Esophagus squamous epithelium (tissue), 5 donors: ENCODE measurements around the gene MED7. TPM values are rescaled to one million over a fixed set of nuclear protein-coding genes. Genes with fewer than 3 reads are reported as not detected.
A peak's percentile ranks its signal among the peaks of the same experiment; 100 is the strongest.

Experiments used
- DNase-seq: peaks from one replicate; lab custom pipeline; 2025; lab: John Stamatoyannopoulos, UW
- H3K27ac ChIP-seq, 4 donors: fragments of 200-600 bp; sonication (generic); one replicate each; pipeline ENCODE4 v1.5.1; 2016 to 2019; ENCODE audit warnings: mild to moderate bottlenecking in 1 of 4
- H3K27me3 ChIP-seq, 4 donors: fragments of 200-600 bp; sonication (generic); 1 replicate in 3 of 4; 2 replicates in 1 of 4; pipeline versions ENCODE4 v1.5.1 to v1.6.0; 2017 to 2021; ENCODE audit warnings: antibody characterized with exemption in 1 of 4
- H3K36me3 ChIP-seq, 3 donors: fragments of 200-600 bp; sonication (generic); one replicate each; pipeline ENCODE4 v1.5.1; 2016 to 2019
- H3K4me1 ChIP-seq, 3 donors: fragments of 200-600 bp; sonication (generic); one replicate each; pipeline ENCODE4 v1.5.1; 2017 to 2019
- H3K4me3 ChIP-seq, 4 donors: fragments of 200-600 bp; sonication (generic); 1 replicate in 3 of 4; 2 replicates in 1 of 4; pipeline ENCODE4 v1.5.1; 2016 to 2019; ENCODE audit warnings: mild to moderate bottlenecking in 2 of 4, moderate library complexity in 1 of 4
- H3K9me3 ChIP-seq, 3 donors: fragments of 200-600 bp; sonication (generic); one replicate each; pipeline ENCODE4 v1.5.1; 2016 to 2019
- POLR2A ChIP-seq, 4 donors: fragments of 450-650 bp; IDR thresholded peaks; one replicate each; pipeline ENCODE4 v1.6.1; 2017; ENCODE audit warnings: antibody characterized with exemption in 4 of 4, mild to moderate bottlenecking in 4 of 4, moderate library complexity in 3 of 4
- WGBS, 2 donors: methylation state at CpG; one replicate each; pipeline ENCODE4 v1.1.5; 2018; 5-methylcytosine and 5-hydroxymethylcytosine counted together
- intact Hi-C: fragments of 100-400 bp; cut with DNase I; formaldehyde crosslinking; loops from one replicate; pipeline ENCODE4 v1.15.0; 2022
- total RNA-seq, 4 donors: library from RNA; depleted of rRNA; stranded (reverse); fragments of >200 nt; gene quantifications; one replicate each; pipeline ENCODE4 v1.1.0, GENCODE V29; 2016
- TF ChIP-seq, protein P1 (sequence below), 6 experiments: fragments of 450-650 bp in 4 of 6; fragments of 200-600 bp in 2 of 6; sonication (generic) in 2 of 6; IDR thresholded peaks; one replicate each; pipeline ENCODE4 v1.5.1; 2016 to 2019; ENCODE audit warnings: antibody characterized with exemption in 6 of 6, mild to moderate bottlenecking in 4 of 6, moderate library complexity in 4 of 6
- donor health status: DM: yes; HTN: yes; CAD: no.

MED7 gene
- 1 to 10 TPM; 4.7 to 8.3 (median 6.9) TPM for total RNA-seq

GRCh38 chr5:157142317-157143126, at the start of gene MED7:
MED7 (minus strand) TSS chr5:157142865; CDS start chr5:157139431, 3,434 bp downstream.
- TF ChIP-seq POLR2A (IDR thresholded peaks at IDR 0.05), result peak in 3 of 4 donors; percentile 69 to 82 (median 78)
- TF ChIP-seq, protein P1, sequence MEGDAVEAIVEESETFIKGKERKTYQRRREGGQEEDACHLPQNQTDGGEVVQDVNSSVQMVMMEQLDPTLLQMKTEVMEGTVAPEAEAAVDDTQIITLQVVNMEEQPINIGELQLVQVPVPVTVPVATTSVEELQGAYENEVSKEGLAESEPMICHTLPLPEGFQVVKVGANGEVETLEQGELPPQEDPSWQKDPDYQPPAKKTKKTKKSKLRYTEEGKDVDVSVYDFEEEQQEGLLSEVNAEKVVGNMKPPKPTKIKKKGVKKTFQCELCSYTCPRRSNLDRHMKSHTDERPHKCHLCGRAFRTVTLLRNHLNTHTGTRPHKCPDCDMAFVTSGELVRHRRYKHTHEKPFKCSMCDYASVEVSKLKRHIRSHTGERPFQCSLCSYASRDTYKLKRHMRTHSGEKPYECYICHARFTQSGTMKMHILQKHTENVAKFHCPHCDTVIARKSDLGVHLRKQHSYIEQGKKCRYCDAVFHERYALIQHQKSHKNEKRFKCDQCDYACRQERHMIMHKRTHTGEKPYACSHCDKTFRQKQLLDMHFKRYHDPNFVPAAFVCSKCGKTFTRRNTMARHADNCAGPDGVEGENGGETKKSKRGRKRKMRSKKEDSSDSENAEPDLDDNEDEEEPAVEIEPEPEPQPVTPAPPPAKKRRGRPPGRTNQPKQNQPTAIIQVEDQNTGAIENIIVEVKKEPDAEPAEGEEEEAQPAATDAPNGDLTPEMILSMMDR (IDR thresholded peaks at IDR 0.05), result no peak
- intact Hi-C loops, result no loop called here
- no peaks in the 10 kb centered on the region for H3K9me3 ChIP-seq
- peak; percentile 82 for DNase-seq
- H3K27ac ChIP-seq, result peak within 1 kb of the TSS; percentile 89 to 93 (median 92)
- H3K36me3 ChIP-seq, result peaks cover 0 to 19% (median 0%) of the 10 kb centered on the region in 3 donors
- H3K4me1 ChIP-seq, result peaks cover 12 to 21% (median 14%) of the 10 kb centered on the region in 3 donors
- 0 to 1% methylated on average over 33 to 42 of the region's 48 CpGs for WGBS, 2 donors
- H3K4me3 ChIP-seq, result peak within 1 kb of the TSS; percentile 68 to 89 (median 82)
- H3K27me3 ChIP-seq, result no peaks in the 10 kb centered on the region

- DNase-seq, result no peak
- peaks cover 0 to 10% (median 0%) of the 10 kb centered on the region in 4 donors for H3K27me3 ChIP-seq
- H3K36me3 ChIP-seq, result no peaks in the 10 kb centered on the region
- no peaks in the 10 kb centered on the region for H3K9me3 ChIP-seq
- WGBS, 2 donors, result 80 to 82% methylated on average over 5 to 7 of the region's 7 CpGs
- no peak overlapping the region for H3K4me3 ChIP-seq
- H3K27ac ChIP-seq, result no peak overlapping the region
- H3K4me1 ChIP-seq, result no peaks in the 10 kb centered on the region
- TF ChIP-seq, protein P1 (IDR thresholded peaks at IDR 0.05), result no peak
- TF ChIP-seq POLR2A (IDR thresholded peaks at IDR 0.05), result no peak
- intact Hi-C loops, result no loop called here
These were observed 46.6 kb upstream of the MED7 start for GRCh38 chr5:157189223-157189622.

DNA sequence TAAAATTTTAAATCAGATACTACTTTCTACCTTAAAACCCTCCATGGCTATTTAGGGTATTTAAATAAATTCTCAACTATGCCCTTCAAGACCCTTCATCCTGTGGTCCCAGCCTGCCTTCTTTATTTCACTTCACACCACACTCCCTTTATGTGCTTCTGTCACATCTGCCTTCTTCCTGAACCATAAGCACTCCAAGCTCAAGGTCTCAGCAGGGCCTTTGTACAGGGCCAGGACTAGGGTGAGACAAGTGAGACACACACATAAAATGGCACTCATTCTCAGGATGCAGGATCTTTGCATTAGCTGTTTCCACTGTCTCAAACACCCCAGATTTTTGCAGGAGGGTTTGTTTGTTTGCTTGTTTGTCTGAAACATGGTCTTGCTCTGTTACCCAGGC, 45.6 kb upstream of the MED7 start:
- Histone ChIP-seq H3K36me3 (no peaks in the 10 kb centered on the region), H3K4me1 (no peaks in the 10 kb centered on the region), H3K4me3 (no peak overlapping the region), H3K27me3 (peaks cover 0 to 10% (median 0%) of the 10 kb centered on the region in 4 donors), H3K9me3 (no peaks in the 10 kb centered on the region), H3K27ac (no peak overlapping the region)
- DNase-seq, result no peak
- no peak for TF ChIP-seq POLR2A (IDR thresholded peaks at IDR 0.05)
- TF ChIP-seq, protein P1 (IDR thresholded peaks at IDR 0.05), result no peak
- intact Hi-C loops, result no loop called here

DNA sequence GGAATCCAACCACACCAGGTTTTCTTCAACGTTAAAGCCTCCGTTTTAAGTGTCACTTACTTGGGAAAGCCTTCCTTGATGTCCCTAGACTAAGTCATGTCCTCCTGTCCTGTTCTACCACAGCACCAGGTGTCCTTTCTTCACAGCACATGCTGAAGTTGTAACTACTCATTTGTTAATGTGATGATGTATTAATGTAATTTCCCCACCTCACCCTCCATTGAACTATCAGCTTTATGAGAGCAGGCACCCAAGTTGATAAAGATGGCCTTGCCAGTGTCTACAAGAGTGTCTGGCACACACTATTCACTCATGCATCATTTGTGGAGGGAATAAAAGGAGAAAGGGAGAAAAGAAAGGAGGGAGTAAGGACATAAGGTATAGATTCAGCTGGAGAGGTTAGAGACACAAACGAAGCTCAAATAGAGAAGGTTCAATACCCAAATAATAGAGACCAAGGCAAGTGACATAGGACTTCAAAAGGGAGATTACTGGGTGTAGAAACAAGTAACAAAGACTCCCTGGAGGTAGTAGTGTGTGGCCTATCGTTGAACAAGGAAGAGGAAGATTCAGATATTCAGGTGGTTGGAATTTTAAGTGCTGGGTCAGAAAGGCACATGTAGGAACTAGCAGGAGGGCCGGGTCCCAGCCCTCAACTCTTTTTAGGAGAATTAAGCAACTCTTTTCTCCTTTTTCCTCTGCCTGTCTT, 44.5 kb upstream of the MED7 start:
- H3K9me3 ChIP-seq, result no peaks in the 10 kb centered on the region
- TF ChIP-seq POLR2A (IDR thresholded peaks at IDR 0.05), result no peak
- TF ChIP-seq, protein P1 (IDR thresholded peaks at IDR 0.05), result no peak
- H3K27me3 ChIP-seq, result peaks cover 0 to 10% (median 0%) of the 10 kb centered on the region in 4 donors
- H3K36me3 ChIP-seq, result no peaks in the 10 kb centered on the region
- H3K4me3 ChIP-seq, result peak overlapping the region in 1 of 4 donors; percentile 0
- DNase-seq, result no peak
- no peaks in the 10 kb centered on the region for H3K4me1 ChIP-seq
- intact Hi-C loops, result no loop called here
- H3K27ac ChIP-seq, result no peak overlapping the region
- WGBS, 2 donors, result 46 to 54% methylated on average over 5 of the region's 5 CpGs
